GM12892 (cell line): ENCODE data around the gene KCTD14. TPM values are rescaled to one million over a fixed set of nuclear protein-coding genes. Genes with fewer than 3 reads are reported as not detected.

Experiments
- DNase-seq: peaks from one replicate; pipeline ENCODE4 v3.0.0; 2011; ENCODE audit not compliant: insufficient read length
- FAIRE-seq: peaks from 2 replicates; lab custom pipeline; 2011; peaks lifted over from hg19 to GRCh38; lab: Jason Lieb, UNC
- POLR2A ChIP-seq: IDR thresholded peaks from 2 replicates; pipeline ENCODE4 v1.6.1; 2011; ENCODE audit warnings: low read depth, low read length, control low read depth
- POLR2AphosphoS5 ChIP-seq: IDR thresholded peaks from 2 replicates; pipeline ENCODE4 v1.6.1; 2011; ENCODE audit warnings: low read depth, low read length, control low read depth
- TAF1 ChIP-seq: IDR thresholded peaks from 2 replicates; pipeline ENCODE4 v1.6.1; 2011; ENCODE audit warnings: low read depth, mild to moderate bottlenecking, control low read depth, low read length, borderline replicate concordance
- polyA plus RNA-seq: library from polyadenylated mRNA; unstranded; fragments of >200 nt; gene quantifications from one replicate; pipeline ENCODE4 v1.2.1, GENCODE V29; 2012; ENCODE audit warnings: missing spikeins, inconsistent platforms; ENCODE audit not compliant: missing spikeins

The KCTD14 gene, protein sequence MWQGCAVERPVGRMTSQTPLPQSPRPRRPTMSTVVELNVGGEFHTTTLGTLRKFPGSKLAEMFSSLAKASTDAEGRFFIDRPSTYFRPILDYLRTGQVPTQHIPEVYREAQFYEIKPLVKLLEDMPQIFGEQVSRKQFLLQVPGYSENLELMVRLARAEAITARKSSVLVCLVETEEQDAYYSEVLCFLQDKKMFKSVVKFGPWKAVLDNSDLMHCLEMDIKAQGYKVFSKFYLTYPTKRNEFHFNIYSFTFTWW
- 0.19 TPM for polyA plus RNA-seq

DNA sequence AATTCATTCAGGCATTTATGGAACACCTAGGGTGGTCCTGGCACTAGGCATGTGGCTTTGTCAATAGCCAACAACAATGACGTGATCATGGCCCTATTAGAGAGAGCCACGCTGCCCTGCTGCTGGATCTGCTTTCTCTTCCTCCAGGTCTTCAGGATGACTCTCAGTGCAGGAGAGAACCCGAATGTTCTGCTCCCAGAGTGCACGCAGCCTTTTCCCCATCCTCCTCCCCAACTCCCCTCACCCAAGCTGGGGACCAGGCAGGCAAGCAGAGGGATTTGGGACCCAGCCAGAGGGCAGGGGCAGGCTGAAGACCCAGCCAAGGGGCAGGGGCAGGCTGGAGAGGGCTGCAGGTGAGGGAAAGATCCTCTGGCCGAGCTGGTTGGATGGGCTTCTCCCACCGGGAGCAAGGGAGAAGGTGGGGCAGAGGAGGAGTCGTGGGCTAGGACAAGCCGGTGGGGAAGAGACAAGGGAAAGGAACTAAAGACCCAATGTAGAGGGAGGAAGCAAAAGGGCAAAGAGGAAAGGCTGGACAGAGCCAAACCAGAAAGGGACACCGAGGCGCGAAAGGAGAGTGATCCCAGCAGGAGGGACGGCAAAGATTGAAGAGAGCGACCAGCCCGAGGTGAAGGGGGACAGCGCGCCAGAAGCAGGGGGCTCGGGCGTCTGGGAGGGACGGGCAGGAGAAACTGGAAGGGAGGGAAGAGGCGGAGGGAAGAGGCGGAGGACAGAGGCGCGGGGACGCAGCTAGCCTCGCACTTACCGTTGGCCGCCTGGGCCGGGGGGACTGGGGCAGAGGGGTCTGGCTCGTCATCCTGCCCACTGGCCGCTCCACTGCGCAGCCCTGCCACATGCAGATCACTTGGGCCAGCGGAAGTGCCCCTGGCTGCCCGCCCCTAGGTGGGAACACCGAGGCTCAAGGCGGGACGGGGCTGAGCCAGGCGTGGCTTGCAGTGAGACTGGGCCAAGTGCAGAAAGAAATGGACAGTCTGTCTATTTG lies at the start of gene KCTD14:
KCTD14 (minus strand) TSS at position 880 of the 1,000 bp plus-strand sequence; CDS start at position 853, 27 bp downstream.
- TF ChIP-seq TAF1 (no peak), POLR2A (no peak), POLR2AphosphoS5 (no peak)
- FAIRE-seq (no peak), DNase-seq (no peak)

DNA sequence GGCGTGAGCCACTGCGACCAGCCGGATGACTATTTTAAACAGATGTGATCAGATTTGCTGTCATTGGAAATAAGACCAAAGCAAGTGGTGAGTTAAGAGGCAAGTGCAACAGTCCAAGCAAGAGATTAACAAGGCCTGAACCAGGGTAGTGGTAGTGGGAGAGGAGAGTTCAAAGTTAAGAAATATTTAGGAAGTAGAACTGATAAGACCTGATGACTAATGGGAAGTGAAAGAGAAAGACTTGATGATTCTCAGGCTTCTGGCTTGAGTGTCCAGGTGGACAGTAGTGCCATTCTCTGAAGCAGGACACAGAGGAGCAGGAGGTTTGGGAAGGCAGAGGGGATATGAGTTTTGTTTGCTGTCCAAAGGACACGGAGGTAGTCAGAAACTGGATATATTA lies 49.4 kb upstream of the KCTD14 start:
- FAIRE-seq = no peak
- DNase-seq = no peak
- TF ChIP-seq POLR2A = no peak
- no peak for TF ChIP-seq POLR2AphosphoS5
- no peak for TF ChIP-seq TAF1

DNA sequence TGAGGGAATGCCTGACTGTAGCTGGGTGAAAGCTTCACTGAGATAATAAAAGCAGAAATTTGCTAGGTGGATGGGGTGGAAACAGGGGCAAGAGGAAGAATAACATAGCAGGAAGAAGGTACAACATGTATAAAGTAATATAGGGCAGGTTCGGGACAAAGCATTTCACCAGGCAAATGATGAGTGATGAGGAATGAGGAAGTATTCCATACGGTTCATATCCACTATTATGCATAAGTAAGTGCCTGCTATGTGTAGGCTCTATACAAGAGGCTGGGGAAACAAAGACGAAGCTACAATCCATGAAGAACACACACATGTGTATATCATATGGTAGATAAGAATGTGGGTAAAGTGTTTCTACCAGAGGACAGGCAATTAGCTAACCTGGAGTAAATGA lies 48.6 kb upstream of the KCTD14 start:
- DNase-seq (no peak), FAIRE-seq (no peak)
- TF ChIP-seq POLR2AphosphoS5 (no peak), POLR2A (no peak), TAF1 (no peak)

DNA sequence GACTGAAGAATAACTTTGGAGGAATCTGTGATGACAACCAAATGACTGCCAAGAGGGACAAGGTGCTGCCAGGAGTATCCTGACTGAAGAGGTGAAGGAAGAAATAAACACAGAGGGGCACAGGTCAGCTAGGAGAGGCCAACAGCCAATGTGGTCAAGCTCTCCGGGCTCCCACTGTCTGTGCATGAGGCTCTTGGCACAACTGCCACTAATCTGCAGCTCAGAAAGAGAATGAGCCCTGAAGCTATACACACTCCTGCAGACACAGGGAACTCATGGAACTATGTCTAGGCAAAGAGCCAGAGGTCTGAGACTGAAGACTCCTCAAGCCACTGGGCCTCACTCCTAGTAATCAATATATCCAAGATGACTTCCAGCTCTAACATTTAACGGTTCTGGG lies 47.5 kb upstream of the KCTD14 start:
- FAIRE-seq (no peak), DNase-seq (no peak)
- TF ChIP-seq TAF1 (no peak), POLR2A (no peak)

DNA sequence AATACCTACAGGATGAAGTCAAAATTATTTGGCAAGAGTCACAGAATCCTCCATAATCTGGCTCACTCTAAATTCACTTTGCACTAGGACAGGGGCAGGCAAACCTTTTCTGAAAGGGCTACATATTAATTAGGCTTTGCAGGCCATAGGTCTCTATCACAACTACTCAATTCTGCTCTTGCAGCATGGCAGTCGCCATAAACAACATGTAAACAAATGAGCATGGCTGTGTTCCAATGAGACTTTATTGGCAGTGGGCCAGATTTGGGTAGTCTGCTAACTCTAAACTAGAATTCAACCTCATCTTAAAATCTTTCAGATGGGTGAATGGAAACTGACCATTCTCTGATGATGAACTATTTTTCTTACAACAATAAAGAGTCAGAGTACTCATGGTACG lies 46.4 kb upstream of the KCTD14 start:
- no peak for DNase-seq
- no peak for TF ChIP-seq POLR2AphosphoS5
- no peak for TF ChIP-seq TAF1
- no peak for TF ChIP-seq POLR2A
- FAIRE-seq = no peak

DNA sequence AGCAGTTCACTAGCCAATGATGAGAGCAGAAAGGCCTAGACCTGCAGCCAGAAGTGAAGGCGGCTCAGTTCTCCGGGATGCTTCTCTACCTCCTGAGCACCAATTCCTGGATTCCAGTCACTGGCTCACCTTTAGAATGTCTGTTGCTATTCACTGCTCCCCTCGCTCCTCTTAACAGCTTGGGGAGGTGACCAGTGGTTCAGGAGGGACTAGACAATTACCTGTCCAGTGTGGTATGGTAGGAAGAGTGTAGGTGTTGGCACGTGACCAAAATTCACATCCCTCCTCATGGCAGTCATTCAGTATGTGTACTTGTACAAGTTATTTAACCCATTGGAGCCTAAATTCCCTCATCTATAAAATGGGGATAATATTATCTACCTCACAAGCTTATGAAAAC lies 44.6 kb upstream of the KCTD14 start:
- no peak for TF ChIP-seq POLR2A
- TF ChIP-seq POLR2AphosphoS5 = 0 out of 2 replicates have a peak, but pooled peaks have one; percentile 31
- no peak for FAIRE-seq
- no peak for DNase-seq

DNA sequence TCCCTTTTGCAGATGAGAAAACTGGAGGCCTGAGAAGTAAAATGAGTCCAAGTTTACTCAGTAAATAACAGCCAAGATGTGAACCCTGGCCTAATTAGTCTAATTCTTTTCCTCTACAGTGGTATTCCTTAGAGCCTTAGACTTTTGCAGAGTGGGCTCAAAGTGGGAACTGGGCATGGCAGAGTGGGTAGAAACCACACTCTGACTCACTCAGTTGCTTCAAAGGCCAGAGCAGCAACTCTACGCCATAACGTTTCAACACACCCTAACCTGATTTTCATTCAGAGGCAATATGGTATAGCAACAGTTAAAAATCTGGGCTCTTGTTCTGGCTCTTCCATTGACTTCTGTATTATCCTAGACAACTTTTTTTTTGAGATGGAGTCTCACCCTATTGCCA lies 43.4 kb upstream of the KCTD14 start:
- DNase-seq (no peak), FAIRE-seq (no peak)
- TF ChIP-seq POLR2AphosphoS5 = no peak
- no peak for TF ChIP-seq TAF1
- TF ChIP-seq POLR2A = no peak

DNA sequence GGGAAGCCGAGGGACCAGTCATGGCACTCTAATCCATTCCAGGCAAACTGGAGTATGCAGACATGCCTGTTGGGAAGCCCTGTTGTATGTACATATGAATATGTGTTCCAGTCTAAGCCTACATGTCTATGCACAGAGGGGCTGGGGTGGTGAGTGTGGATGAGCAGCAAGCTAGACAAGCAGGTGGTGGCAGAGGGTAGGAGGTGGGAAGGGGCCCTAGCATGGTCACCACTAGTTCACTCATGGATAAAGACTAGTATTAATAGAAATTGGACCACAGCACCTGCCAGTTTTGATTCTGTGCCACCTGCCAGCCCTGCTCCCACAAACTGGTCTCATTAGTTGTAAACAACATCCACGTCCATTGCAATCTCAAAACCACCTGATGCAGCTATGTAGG lies 42.1 kb upstream of the KCTD14 start:
- FAIRE-seq (no peak), DNase-seq (no peak)
- no peak for TF ChIP-seq POLR2A
- no peak for TF ChIP-seq TAF1

DNA sequence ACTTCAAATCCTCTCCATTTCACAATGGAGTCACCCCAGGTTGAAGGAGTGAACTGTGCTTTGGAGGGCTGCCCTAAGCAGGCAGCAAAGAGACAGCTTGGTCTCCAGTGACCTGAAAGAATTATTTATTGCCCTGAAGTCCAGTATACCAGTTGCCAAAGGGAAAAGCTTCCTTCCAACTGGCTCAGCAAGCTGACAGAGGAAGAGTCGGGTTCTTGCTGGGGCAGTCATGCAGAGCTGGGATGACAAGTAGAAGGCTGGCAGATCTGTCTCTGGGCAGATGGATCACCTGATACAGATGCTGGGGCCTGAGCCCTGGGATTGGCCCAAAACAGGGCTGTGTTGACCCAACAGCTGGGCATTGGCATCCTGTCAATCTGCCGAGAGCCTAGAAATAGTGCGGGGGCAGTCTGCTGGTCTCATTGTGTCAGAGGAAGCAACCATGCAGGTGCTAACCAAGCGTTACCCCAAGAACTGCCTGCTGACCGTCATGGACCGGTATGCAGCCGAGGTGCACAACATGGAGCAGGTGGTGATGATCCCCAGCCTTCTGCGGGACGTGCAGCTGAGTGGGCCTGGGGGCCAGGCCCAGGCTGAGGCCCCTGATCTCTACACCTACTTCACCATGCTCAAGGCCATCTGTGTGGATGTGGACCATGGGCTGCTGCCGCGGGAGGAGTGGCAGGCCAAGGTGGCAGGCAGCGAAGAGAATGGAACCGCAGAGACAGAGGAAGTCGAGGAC lies 40.5 kb upstream of the KCTD14 start, which contains the start of gene THRSP:
THRSP (plus strand) TSS at position 422 of the 742 bp plus-strand sequence; CDS start at position 443, 21 bp downstream.
- FAIRE-seq = no peak
- no peak for DNase-seq
- no peak for TF ChIP-seq POLR2A
- no peak for TF ChIP-seq POLR2AphosphoS5

DNA sequence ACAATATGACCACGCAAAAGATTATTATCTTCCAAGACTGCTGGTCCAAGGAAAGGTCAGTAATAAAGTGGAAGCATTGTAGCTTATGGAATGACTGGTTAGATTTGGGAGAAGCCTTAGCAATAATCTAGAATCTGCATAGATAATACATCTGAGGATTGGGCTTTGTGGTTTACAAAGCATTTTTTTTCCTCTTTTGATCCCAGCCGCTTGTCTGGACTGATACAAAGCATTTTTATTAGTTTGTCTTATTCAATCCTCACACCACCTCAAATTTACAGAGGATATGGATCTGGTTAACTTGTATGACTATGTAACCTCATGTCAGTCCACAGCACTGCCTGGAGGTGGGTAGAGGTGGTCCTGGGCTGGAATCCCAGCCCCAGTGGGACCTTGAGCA lies 39.6 kb upstream of the KCTD14 start:
- no peak for FAIRE-seq
- no peak for TF ChIP-seq POLR2AphosphoS5
- no peak for TF ChIP-seq TAF1
- no peak for TF ChIP-seq POLR2A
- no peak for DNase-seq

DNA sequence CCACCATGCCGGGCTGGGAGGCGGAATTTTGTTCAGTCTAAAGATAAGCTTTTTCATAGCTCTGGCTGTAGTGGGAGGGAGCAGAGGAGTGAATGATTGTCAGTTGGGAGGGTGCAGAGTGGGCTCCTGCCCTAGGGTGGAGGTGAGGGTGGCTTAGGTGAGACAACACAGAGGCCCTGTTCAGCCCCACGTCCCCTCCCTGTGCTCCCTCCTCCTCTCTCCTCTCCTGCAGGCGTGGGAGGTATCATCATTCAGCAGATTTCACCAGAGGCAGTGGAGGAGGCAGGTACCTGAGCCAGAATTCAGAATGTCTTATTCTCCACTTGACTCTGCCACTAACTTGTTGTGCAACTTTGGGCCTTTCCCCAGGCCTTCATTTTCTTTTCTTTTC lies 38.8 kb upstream of the KCTD14 start:
- TF ChIP-seq POLR2AphosphoS5 = no peak
- DNase-seq (no peak), FAIRE-seq (no peak)
